Karpas-422 (cell line): ENCODE measurements around the gene LIPT2. TPM values are rescaled to one million over a fixed set of nuclear protein-coding genes. Genes with fewer than 3 reads are reported as not detected.

Source experiments
- DNase-seq: peaks from one replicate; pipeline ENCODE4 v3.0.0-alpha.2; 2015
- H2AFZ ChIP-seq: fragments of 200-600 bp; sonication (generic); 2 replicates; pipeline ENCODE4 v1.6.1; 2014; ENCODE audit warnings: antibody characterized with exemption, low read length, mixed read lengths
- H3K27ac ChIP-seq: fragments of 200-600 bp; sonication (generic); 2 replicates; pipeline ENCODE4 v1.5.1; 2014; ENCODE audit warnings: mild to moderate bottlenecking, low read length, moderate library complexity
- H3K27me3 ChIP-seq: fragments of 200-600 bp; sonication (generic); 2 replicates; pipeline ENCODE4 v1.6.1; 2014; ENCODE audit warnings: low read length, mixed read lengths
- H3K36me3 ChIP-seq: fragments of 200-600 bp; sonication (generic); 2 replicates; pipeline ENCODE4 v1.6.1; 2014; ENCODE audit warnings: low read length, mixed read lengths; ENCODE audit not compliant: insufficient read depth
- H3K4me1 ChIP-seq: fragments of 200-600 bp; sonication (generic); 2 replicates; pipeline ENCODE4 v1.6.1; 2014; ENCODE audit warnings: mild to moderate bottlenecking, low read length, mixed read lengths
- H3K4me2 ChIP-seq: fragments of 200-600 bp; sonication (generic); 2 replicates; pipeline ENCODE4 v1.6.1; 2014; ENCODE audit warnings: low read length, low read depth, mild to moderate bottlenecking; ENCODE audit not compliant: poor library complexity, severe bottlenecking
- H3K4me3 ChIP-seq: fragments of 200-600 bp; sonication (generic); 2 replicates; pipeline ENCODE4 v1.5.1; 2014; ENCODE audit warnings: mild to moderate bottlenecking, antibody characterized with exemption, low read length, mixed read lengths
- H3K79me2 ChIP-seq: fragments of 200-600 bp; sonication (generic); 2 replicates; pipeline ENCODE4 v1.6.1; 2014; ENCODE audit warnings: mild to moderate bottlenecking, low read length, mixed read lengths
- H3K9ac ChIP-seq: fragments of 200-600 bp; sonication (generic); 2 replicates; pipeline ENCODE4 v1.6.0; 2014; ENCODE audit warnings: low read length
- H3K9me2 ChIP-seq: fragments of 200-600 bp; sonication (generic), shearing (Covaris generic); replicated peaks from 2 replicates; pipeline ENCODE4 v1.6.0; 2014; ENCODE audit warnings: mild to moderate bottlenecking, low read length, moderate library complexity; ENCODE audit not compliant: insufficient read depth
- H3K9me3 ChIP-seq: fragments of 300-700, 200-600 bp; sonication (generic); 2 replicates; pipeline ENCODE4 v1.6.1; 2014; ENCODE audit warnings: low read length, mixed read lengths
- H4K20me1 ChIP-seq: fragments of 200-600 bp; sonication (generic); 2 replicates; pipeline ENCODE4 v1.6.1; 2014; ENCODE audit warnings: mild to moderate bottlenecking, antibody characterized with exemption, low read length, low read depth; ENCODE audit not compliant: insufficient read depth
- small RNA-seq: library from RNA; depleted of rRNA; stranded (forward); fragments of <200 nt; gene quantifications from one replicate; pipeline ENCODE3, GENCODE V24; 2014
- total RNA-seq: library from RNA; depleted of rRNA; stranded (reverse); fragments of >200 nt; shearing (Covaris generic); gene quantifications from 2 replicates; pipeline ENCODE4 v1.2.3, GENCODE V29; 2014; ENCODE audit warnings: low replicate concordance; rRNA removed

The LIPT2 gene
- total RNA-seq, 1 experiment from 2014 or later = 5.9 TPM

GRCh38 chr11:74444173-74444826, 49.2 kb downstream of the LIPT2 start:
- H4K20me1 ChIP-seq = no peaks in the 10 kb centered on the region
- H3K4me3 ChIP-seq = no peak overlapping the region
- H3K4me1 ChIP-seq = no peaks in the 10 kb centered on the region
- no peaks in the 10 kb centered on the region for H3K9me2 ChIP-seq
- no peaks in the 10 kb centered on the region for H3K36me3 ChIP-seq
- H3K9me3 ChIP-seq = no peaks in the 10 kb centered on the region
- DNase-seq = no peak
- no peaks in the 10 kb centered on the region for H3K79me2 ChIP-seq
- no peak overlapping the region for H2AFZ ChIP-seq
- H3K27me3 ChIP-seq = no peaks in the 10 kb centered on the region
- no peak overlapping the region for H3K4me2 ChIP-seq
- H3K9ac ChIP-seq = no peak overlapping the region
- H3K27ac ChIP-seq = no peak overlapping the region

- Histone ChIP-seq H2AFZ (no peak overlapping the region), H3K4me1 (no peaks in the 10 kb centered on the region), H3K9me3 (no peaks in the 10 kb centered on the region), H3K36me3 (no peaks in the 10 kb centered on the region), H3K4me3 (no peak overlapping the region), H3K79me2 (no peaks in the 10 kb centered on the region), H3K27me3 (no peaks in the 10 kb centered on the region), H3K9me2 (no peaks in the 10 kb centered on the region), H3K9ac (no peak overlapping the region), H3K4me2 (no peak overlapping the region), H3K27ac (no peak overlapping the region), H4K20me1 (no peaks in the 10 kb centered on the region)
- no peak for DNase-seq
These were observed 50.3 kb downstream of the LIPT2 start for GRCh38 chr11:74443071-74443864.

GRCh38 chr11:74442636-74443035, 50.9 kb downstream of the LIPT2 start:
- no peak for DNase-seq
- H3K4me2 ChIP-seq = no peak overlapping the region
- no peaks in the 10 kb centered on the region for H3K9me3 ChIP-seq
- no peak overlapping the region for H3K27ac ChIP-seq
- H3K4me1 ChIP-seq = no peaks in the 10 kb centered on the region
- H3K9me2 ChIP-seq = no peaks in the 10 kb centered on the region
- H3K27me3 ChIP-seq = no peaks in the 10 kb centered on the region
- no peaks in the 10 kb centered on the region for H3K36me3 ChIP-seq
- no peak overlapping the region for H3K9ac ChIP-seq
- no peak overlapping the region for H2AFZ ChIP-seq
- H4K20me1 ChIP-seq = no peaks in the 10 kb centered on the region
- no peak overlapping the region for H3K4me3 ChIP-seq
- H3K79me2 ChIP-seq = no peaks in the 10 kb centered on the region

Small RNA genes lying within 50 kb of the gene (small RNA-seq; reads per million reads assigned to genes)
- not detected for gene CYCSP27

Other genes starting within 250 kb of the LIPT2 start
- not detected in 2 replicates for gene P4HA3, start 182.1 kb downstream of the LIPT2 start, total RNA-seq
- gene PGM2L1, start 95.3 kb downstream of the LIPT2 start, total RNA-seq = 0.07 TPM in 1 of 2 replicates, not detected in the other
- 0.11 TPM in 1 of 2 replicates, not detected in the other for gene KCNE3, start 26.2 kb downstream of the LIPT2 start, total RNA-seq
- gene POLD3, start 98.9 kb upstream of the LIPT2 start, total RNA-seq = 14.9 and 20.8 TPM in 2 replicates
- not detected in 2 replicates for gene CHRDL2, start 237.7 kb upstream of the LIPT2 start, total RNA-seq